GM18508 (cell line): ENCODE data around the gene PPP2R5B.

Source experiments
- ATAC-seq: cut with Tn5 transposase; IDR thresholded peaks from one replicate; pipeline ENCODE4 v1.9.1; 2021; ENCODE audit warnings: moderate number of reproducible peaks; ENCODE audit not compliant: insufficient read depth, unreplicated experiment

PPP2R5B gene

DNA sequence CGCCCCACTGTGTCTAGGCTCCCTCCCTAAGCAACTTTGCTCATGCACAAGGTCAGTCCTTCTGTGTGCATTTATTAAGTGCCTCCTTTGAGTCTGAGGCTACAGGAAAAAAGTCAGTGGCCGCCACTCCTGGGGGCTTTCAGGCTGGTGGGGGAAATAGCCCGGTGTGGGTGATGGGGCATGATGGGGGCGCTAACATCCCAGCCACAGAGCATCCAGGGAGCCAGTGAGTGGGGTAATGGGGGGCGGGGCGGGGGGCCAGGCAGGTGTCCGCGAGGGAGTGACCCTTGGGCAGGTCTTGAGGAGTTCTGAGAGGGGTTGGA lies 36.1 kb upstream of the PPP2R5B start:
- no peak for ATAC-seq

- ATAC-seq: no peak
Observed at GRCh38 chr11:64888729-64889511, 35.6 kb upstream of the PPP2R5B start.

DNA sequence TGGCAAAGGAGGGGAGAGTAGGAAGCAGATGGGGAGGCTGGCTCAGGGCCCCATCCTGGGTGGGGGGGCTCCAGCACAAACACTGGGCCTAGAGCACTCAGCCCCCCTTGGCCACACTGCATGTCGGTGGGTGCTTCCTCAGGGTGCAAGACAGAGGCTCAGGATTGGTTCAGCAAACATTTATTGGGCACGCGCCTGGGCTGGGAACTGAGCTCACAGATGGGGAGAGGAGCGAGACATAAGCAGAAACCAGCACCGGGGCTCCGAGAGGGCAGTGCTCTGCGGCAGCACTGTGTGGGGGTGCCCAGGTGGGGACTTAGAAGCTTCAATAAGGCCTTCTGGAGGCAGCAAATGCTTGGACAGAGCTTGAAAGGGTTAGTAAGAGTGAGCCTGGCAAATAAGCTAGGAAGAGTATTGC lies 34.0 kb upstream of the PPP2R5B start:
- ATAC-seq: no peak

DNA sequence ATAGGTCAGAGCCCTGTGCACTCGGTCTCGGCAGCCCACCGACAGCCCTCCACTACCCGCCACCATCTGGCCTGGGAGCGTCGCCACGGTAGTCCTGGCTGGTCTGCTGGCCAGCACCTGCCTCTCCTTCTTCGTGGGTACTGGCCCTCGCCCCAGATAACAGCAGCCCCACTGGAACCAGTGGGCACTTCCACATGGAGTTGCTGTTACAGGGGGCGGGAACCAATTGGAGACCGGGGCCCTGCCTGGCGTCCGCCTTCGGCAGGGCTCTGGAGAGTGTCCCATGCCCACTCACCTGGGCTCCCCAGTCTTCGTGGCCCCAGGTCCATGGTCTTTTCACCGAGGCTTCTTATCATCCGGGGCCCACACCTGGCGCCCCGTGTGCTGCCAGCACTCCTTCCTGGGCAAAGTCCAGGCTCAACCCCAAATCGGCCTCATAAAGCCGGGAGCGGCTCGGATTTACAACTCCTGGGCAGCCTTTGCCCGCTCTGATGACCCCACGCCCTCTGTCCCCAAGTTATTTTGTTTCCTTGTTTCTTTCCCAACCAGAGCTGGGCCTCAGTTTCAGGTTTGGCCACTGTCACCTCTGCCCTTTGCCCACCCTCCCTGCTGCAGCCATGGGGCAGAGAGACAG lies 33.2 kb upstream of the PPP2R5B start:
- ATAC-seq: no peak

GRCh38 chr11:64891880-64892279 lies 32.6 kb upstream of the PPP2R5B start:
- ATAC-seq: no peak

- ATAC-seq: no peak
Observed at GRCh38 chr11:64892411-64892831, 32.1 kb upstream of the PPP2R5B start.

- no peak for ATAC-seq
Observed at GRCh38 chr11:64892838-64893193, 31.7 kb upstream of the PPP2R5B start.

GRCh38 chr11:64893194-64894069 lies 31.1 kb upstream of the PPP2R5B start:
- no peak for ATAC-seq

- ATAC-seq: no peak
Observed at GRCh38 chr11:64894070-64894811, 30.2 kb upstream of the PPP2R5B start.

- no peak for ATAC-seq
Observed at GRCh38 chr11:64894812-64895452, 29.6 kb upstream of the PPP2R5B start.

GRCh38 chr11:64896448-64897022 lies 28.0 kb upstream of the PPP2R5B start:
- ATAC-seq: no peak

GRCh38 chr11:64897381-64898075 lies 27.0 kb upstream of the PPP2R5B start:
- ATAC-seq: no peak

GRCh38 chr11:64898076-64898445 lies 26.4 kb upstream of the PPP2R5B start:
- ATAC-seq: no peak

GRCh38 chr11:64898541-64898940 lies 25.9 kb upstream of the PPP2R5B start:
- no peak for ATAC-seq

DNA sequence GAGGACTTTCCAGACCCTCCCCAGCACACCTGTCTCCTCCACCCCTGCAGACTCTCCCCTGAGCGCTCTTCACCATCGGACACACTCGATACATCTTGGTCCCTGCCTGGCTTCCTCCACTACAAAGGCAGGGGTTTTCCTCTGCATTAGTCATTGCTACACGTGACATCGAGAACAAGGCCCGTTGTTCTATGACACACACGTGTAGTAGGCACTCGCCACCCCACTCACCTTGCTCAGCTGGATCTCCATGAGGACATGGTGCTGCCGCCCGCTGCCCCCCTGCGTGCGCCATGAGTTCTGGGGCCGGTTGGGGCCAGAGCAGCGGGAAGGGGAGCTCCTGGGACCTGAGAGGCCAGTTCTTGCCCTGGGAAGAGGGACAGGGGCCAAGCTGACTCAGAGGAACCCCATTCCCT lies 24.2 kb upstream of the PPP2R5B start:
- ATAC-seq: no peak

- ATAC-seq: no peak
Observed at GRCh38 chr11:64900774-64901173, 23.7 kb upstream of the PPP2R5B start.

- ATAC-seq: no peak
Observed at GRCh38 chr11:64902102-64902900, 22.2 kb upstream of the PPP2R5B start.

DNA sequence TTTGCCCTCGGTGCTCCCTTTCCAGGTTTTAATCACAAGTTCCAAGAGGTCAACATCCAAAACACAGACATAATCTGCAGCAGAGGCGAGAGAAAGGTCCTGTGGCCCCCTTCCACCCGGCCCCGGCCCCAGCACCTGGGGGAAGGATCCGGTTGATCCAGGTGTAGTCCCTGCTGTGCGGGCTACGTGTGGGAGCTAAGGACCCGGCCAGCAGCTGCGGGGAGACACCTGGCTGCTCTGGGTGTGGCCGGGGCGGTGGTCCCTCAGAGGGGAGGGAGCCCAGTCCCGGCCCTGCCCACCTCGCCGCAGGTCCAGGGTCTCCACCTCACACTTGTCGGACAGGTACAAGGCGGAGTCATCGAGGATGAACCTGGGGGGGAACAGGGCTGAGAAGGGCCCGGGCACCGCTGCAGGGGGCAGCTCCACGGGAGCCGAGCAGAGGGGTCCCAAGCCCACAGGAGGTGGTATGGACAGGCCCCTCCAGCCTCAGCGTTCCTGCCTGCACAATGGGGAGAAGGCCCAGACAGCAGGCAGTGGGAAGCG lies 21.1 kb upstream of the PPP2R5B start:
- ATAC-seq: no peak
